NCI-H2227 treated with DMSO at 0.1 percent for 48 hours (cell line): Measurements from ENCODE around the gene CYTL1.
"Not testable (repeated sequence)": the region's sequence is repeated elsewhere in the genome, so short reads cannot be mapped to it uniquely, and the experiment has no call there.

Experiments
- DNase-seq: peaks from one replicate; lab custom pipeline; 2025; lab: John Stamatoyannopoulos, UW

Gene CYTL1

GRCh38 chr4:5019274-5019673, at the start of gene CYTL1:
CYTL1 (minus strand) TSS chr4:5019458; CDS start chr4:5019445, 13 bp downstream.
- no peak for DNase-seq

GRCh38 chr4:5067908-5068307, 48.6 kb upstream of the CYTL1 start:
- no peak for DNase-seq

GRCh38 chr4:5066968-5067367, 47.7 kb upstream of the CYTL1 start:
- DNase-seq, result not testable (repeated sequence)

GRCh38 chr4:5066101-5066500, 46.8 kb upstream of the CYTL1 start:
- DNase-seq, result no peak

- DNase-seq, result no peak
Measured at GRCh38 chr4:5055411-5055810, 36.2 kb upstream of the CYTL1 start.

GRCh38 chr4:5054532-5054931, 35.3 kb upstream of the CYTL1 start:
- no peak for DNase-seq

- DNase-seq, result peak; percentile 19
Measured at GRCh38 chr4:5052726-5053425, 33.6 kb upstream of the CYTL1 start.

GRCh38 chr4:5052204-5052702, 33.0 kb upstream of the CYTL1 start:
- no peak for DNase-seq

GRCh38 chr4:5051278-5052203, 32.3 kb upstream of the CYTL1 start, which contains the start of gene STK32B:
STK32B (plus strand) TSS chr4:5051480.
- DNase-seq, result peak; percentile 49

- peak; percentile 59 for DNase-seq
Measured at GRCh38 chr4:5050520-5051277, 31.4 kb upstream of the CYTL1 start.

- DNase-seq, result no peak
Measured at GRCh38 chr4:5048721-5049120, 29.5 kb upstream of the CYTL1 start.

- no peak for DNase-seq
Measured at GRCh38 chr4:5045097-5045496, 25.8 kb upstream of the CYTL1 start.

GRCh38 chr4:5044341-5044740, 25.1 kb upstream of the CYTL1 start:
- no peak for DNase-seq

- DNase-seq, result no peak
Measured at GRCh38 chr4:5043579-5043978, 24.3 kb upstream of the CYTL1 start.

- DNase-seq, result peak; percentile 22
Measured at GRCh38 chr4:5041699-5042098, 22.4 kb upstream of the CYTL1 start.

- no peak for DNase-seq
Measured at GRCh38 chr4:5040856-5041620, 21.8 kb upstream of the CYTL1 start.

GRCh38 chr4:5039800-5040199, 20.5 kb upstream of the CYTL1 start:
- DNase-seq, result no peak

GRCh38 chr4:5037553-5038551, 18.6 kb upstream of the CYTL1 start:
- no peak for DNase-seq

GRCh38 chr4:5036239-5036638, 17.0 kb upstream of the CYTL1 start:
- DNase-seq, result no peak

- no peak for DNase-seq
Measured at GRCh38 chr4:5034206-5034605, 14.9 kb upstream of the CYTL1 start.
